Mammary epithelial cell (primary cell): ENCODE results near the gene ARHGAP15.

Experiments used
- CTCF ChIP-seq, 2 donors: IDR thresholded peaks in 1 of 2; conservative IDR thresholded peaks in 1 of 2; 2 replicates each; pipeline ENCODE4 v1.5.1; 2011 to 2012; ENCODE audit warnings: inconsistent platforms in 2 of 2, low read length in 2 of 2, mild to moderate bottlenecking in 2 of 2, control low read depth in 1 of 2, low read depth in 1 of 2; ENCODE audit not compliant: insufficient read depth in 1 of 2; ENCODE audit errors: extremely low read depth in 1 of 2
- EZH2 ChIP-seq: IDR thresholded peaks from 2 replicates; pipeline ENCODE4 v1.6.1; 2012; ENCODE audit warnings: low read length, inconsistent platforms, borderline replicate concordance

- TF ChIP-seq CTCF (conservative IDR thresholded peaks at IDR 0.05 in 1 of 2, IDR thresholded peaks at IDR 0.05 in 1 of 2; ENCODE audit: extremely low read depth in 1 of 2, insufficient read depth in 1 of 2, low read depth in 1 of 2, low read length in 2 of 2), result no peak
- TF ChIP-seq EZH2, result no peak
Observed at GRCh38 chr2:143519521-143519920, 390.3 kb downstream of the ARHGAP15 start.
